ENCODE results near the gene MYL6. TPM values are rescaled to one million over a fixed set of nuclear protein-coding genes. Genes with fewer than 3 reads are reported as not detected.
A peak's percentile ranks its signal among the peaks of the same experiment; 100 is the strongest.

MYL6 gene
- total RNA-seq, 1 experiment from 2014 or later: 1,024 TPM

DNA sequence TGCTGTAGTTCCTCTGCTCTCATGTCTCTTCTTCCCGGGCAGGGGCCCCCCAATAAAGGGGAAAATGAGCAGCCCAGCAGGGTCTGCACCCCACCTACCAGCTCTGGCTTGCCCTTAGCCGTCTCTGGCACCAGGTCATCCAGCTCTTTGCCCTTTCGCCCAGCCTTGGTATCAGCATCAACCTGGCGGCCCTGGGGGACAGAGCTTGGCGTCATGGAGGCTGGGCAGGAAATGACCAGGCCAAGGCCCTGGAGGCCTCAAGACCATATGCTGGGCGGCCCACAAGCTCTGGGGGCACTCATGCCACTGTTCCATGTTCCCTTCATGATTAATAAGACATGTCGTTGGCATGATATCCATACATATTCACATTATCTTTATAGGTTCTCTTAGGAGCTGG, 14.7 kb downstream of the MYL6 start:
- H3K27ac ChIP-seq (ENCODE audit: low read length): no peak overlapping the region
- H3K4me3 ChIP-seq (ENCODE audit: low read depth in 2 of 2, low read length in 2 of 2): no peak overlapping the region
- H3K27me3 ChIP-seq (ENCODE audit: control insufficient read depth, insufficient read depth, low read length): no peaks in the 10 kb centered on the region
- H3K4me1 ChIP-seq (ENCODE audit: control insufficient read depth, insufficient read depth, low read length): no peaks in the 10 kb centered on the region
- ATAC-seq (no peak), DNase-seq (ENCODE audit: low read depth, low spot score) (no peak)
- in situ Hi-C loops (cut with HindIII; ENCODE audit: low pct_unique_long_range_greater_than_20kb, low sequenced_read_pairs): no loop called here
- BruUV-seq (replicated peaks): no TSS peak
- peaks cover 18% of the 10 kb centered on the region for H3K36me3 ChIP-seq (ENCODE audit: control insufficient read depth, insufficient read depth, low read length)
- POLR2A ChIA-PET: no interaction called here
- no peak for TF ChIP-seq CTCF (IDR thresholded peaks at IDR 0.05)
- TF ChIP-seq SIN3A (IDR thresholded peaks at IDR 0.05; ENCODE audit: borderline replicate concordance, insufficient read depth, low read depth, low read length): no peak
- no peak for TF ChIP-seq REST (IDR thresholded peaks at IDR 0.05; ENCODE audit: insufficient read depth in 1 of 2, low read depth in 2 of 2, low read length in 1 of 2)
- TF ChIP-seq POLR2AphosphoS5 (IDR thresholded peaks at IDR 0.05; ENCODE audit: low read depth, low read length): no peak
- no peak for TF ChIP-seq TCF7L2 (IDR thresholded peaks at IDR 0.05; ENCODE audit: low read depth, low read length)
- CTCF ChIA-PET: no interaction called here
- no peaks in the 10 kb centered on the region for H3K9me3 ChIP-seq (ENCODE audit: control insufficient read depth, insufficient read depth, low read depth, low read length)
- intact Hi-C loops (cut with micrococcal nuclease; ENCODE audit: unreplicated experiment): no loop called here

- no peak overlapping the region for H3K27ac ChIP-seq (ENCODE audit: low read length)
- ATAC-seq: no peak
- intact Hi-C loops (cut with micrococcal nuclease; ENCODE audit: unreplicated experiment) (no loop called here), in situ Hi-C loops (cut with HindIII; ENCODE audit: low pct_unique_long_range_greater_than_20kb, low sequenced_read_pairs) (no loop called here)
- no peaks in the 10 kb centered on the region for H3K27me3 ChIP-seq (ENCODE audit: control insufficient read depth, insufficient read depth, low read length)
- no peaks in the 10 kb centered on the region for H3K9me3 ChIP-seq (ENCODE audit: control insufficient read depth, insufficient read depth, low read depth, low read length)
- H3K4me3 ChIP-seq (ENCODE audit: low read depth in 2 of 2, low read length in 2 of 2): no peak overlapping the region
- CTCF ChIA-PET: no interaction called here
- no TSS peak for BruUV-seq (replicated peaks)
- POLR2A ChIA-PET: no interaction called here
- peaks cover 37% of the 10 kb centered on the region for H3K36me3 ChIP-seq (ENCODE audit: control insufficient read depth, insufficient read depth, low read length)
- H3K4me1 ChIP-seq (ENCODE audit: control insufficient read depth, insufficient read depth, low read length): no peaks in the 10 kb centered on the region
- DNase-seq (ENCODE audit: low read depth, low spot score): no peak
- TF ChIP-seq CTCF (IDR thresholded peaks at IDR 0.05) (no peak), TCF7L2 (IDR thresholded peaks at IDR 0.05; ENCODE audit: low read depth, low read length) (no peak), REST (IDR thresholded peaks at IDR 0.05; ENCODE audit: insufficient read depth in 1 of 2, low read depth in 2 of 2, low read length in 1 of 2) (no peak), SIN3A (IDR thresholded peaks at IDR 0.05; ENCODE audit: borderline replicate concordance, insufficient read depth, low read depth, low read length) (no peak), POLR2AphosphoS5 (IDR thresholded peaks at IDR 0.05; ENCODE audit: low read depth, low read length) (0 out of 2 replicates have a peak, but pooled peaks have one; percentile 31)
These were observed 20.2 kb downstream of the MYL6 start for GRCh38 chr12:56178347-56178746.

All from Panc1 (cell line).